MCF 10A (cell line): ENCODE data around the gene NYAP2. TPM values are rescaled to one million over a fixed set of nuclear protein-coding genes. Genes with fewer than 3 reads are reported as not detected.

Source experiments
- BruUV-seq: library from RNA; stranded (reverse); fragments of 400-500 nt; replicated peaks from 2 replicates; lab custom pipeline; 2021; lab: Mats Ljungman, UMichigan
- CTCF ChIA-PET: fragments of 300-600 bp; sonication (Branson Sonifier 250); formaldehyde crosslinking; extraction: SDS; loops from one replicate; lab custom pipeline; 2021; ENCODE audit warnings: antibody characterized with exemption, inconsistent platforms; lab: Yijun Ruan, JAX
- POLR2A ChIA-PET: fragments of 300-600, 350-650 bp; sonication (Branson Sonifier 250); formaldehyde crosslinking; extraction: SDS; loops from one replicate; lab custom pipeline; 2020; ENCODE audit warnings: antibody characterized with exemption, inconsistent platforms; lab: Yijun Ruan, JAX
- DNase-seq: peaks from one replicate; pipeline ENCODE4 v3.0.0-alpha.2; 2018; ENCODE audit not compliant: unreplicated experiment
- H3K27ac Mint-ChIP-seq: one replicate; pipeline ENCODE4 v1.8.0; 2022; ENCODE audit warnings: mild to moderate bottlenecking, low read depth, mixed read lengths; ENCODE audit not compliant: unreplicated experiment
- H3K27me3 Mint-ChIP-seq: one replicate; pipeline ENCODE4 v1.8.0; 2022; ENCODE audit warnings: mixed read lengths; ENCODE audit not compliant: insufficient read depth, unreplicated experiment
- H3K36me3 Mint-ChIP-seq: one replicate; pipeline ENCODE4 v1.8.0; 2022; ENCODE audit warnings: mild to moderate bottlenecking, moderate library complexity, mixed read lengths; ENCODE audit not compliant: insufficient read depth, unreplicated experiment
- H3K4me1 Mint-ChIP-seq: one replicate; pipeline ENCODE4 v1.8.0; 2022; ENCODE audit warnings: mixed read lengths; ENCODE audit not compliant: insufficient read depth, unreplicated experiment
- H3K4me3 Mint-ChIP-seq: one replicate; pipeline ENCODE4 v1.8.0; 2022; ENCODE audit warnings: mild to moderate bottlenecking, moderate library complexity, mixed read lengths; ENCODE audit not compliant: unreplicated experiment
- H3K9me3 Mint-ChIP-seq: one replicate; pipeline ENCODE4 v1.8.0; 2022; ENCODE audit warnings: mixed read lengths; ENCODE audit not compliant: unreplicated experiment
- intact Hi-C: fragments of 100-400 bp; cut with micrococcal nuclease; formaldehyde crosslinking; loops from 2 replicates; pipeline ENCODE4 v1.14.1; 2022
- total RNA-seq: library from RNA; stranded (reverse); gene quantifications from 2 replicates; pipeline ENCODE4 v1.2.3, GENCODE V29; 2022
- TF ChIP-seq, protein P1 (sequence below): fragments of 200-600 bp; IDR thresholded peaks from one replicate; pipeline ENCODE4 v1.8.0; 2022; ENCODE audit warnings: antibody characterized with exemption, mild to moderate bottlenecking; ENCODE audit not compliant: unreplicated experiment

NYAP2 gene
- total RNA-seq, 1 experiment from 2014 or later = not detected

DNA sequence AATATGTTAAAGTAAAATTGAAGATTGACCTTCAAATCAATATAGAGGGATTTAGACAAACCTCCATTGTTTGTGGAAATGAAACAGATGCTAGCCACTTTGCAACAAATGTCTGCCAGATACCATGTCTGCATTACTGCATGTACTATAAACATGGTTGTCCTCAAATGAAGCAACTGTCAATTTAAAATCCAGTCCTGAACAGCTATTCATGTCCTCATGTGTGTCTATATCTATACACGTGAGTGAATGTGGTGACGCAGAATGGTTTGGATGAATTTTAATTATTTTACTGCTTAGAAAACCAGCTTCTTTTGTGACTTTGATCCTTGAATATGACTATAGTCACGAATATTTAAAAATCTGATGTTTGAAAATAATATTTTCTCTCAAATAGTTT lies 71.5 kb downstream of the NYAP2 start:
- H3K27me3 Mint-ChIP-seq = no peaks in the 10 kb centered on the region
- BruUV-seq = no TSS peak
- intact Hi-C loops = no loop called here
- no peak overlapping the region for H3K4me3 Mint-ChIP-seq
- no peaks in the 10 kb centered on the region for H3K4me1 Mint-ChIP-seq
- TF ChIP-seq, protein P1, sequence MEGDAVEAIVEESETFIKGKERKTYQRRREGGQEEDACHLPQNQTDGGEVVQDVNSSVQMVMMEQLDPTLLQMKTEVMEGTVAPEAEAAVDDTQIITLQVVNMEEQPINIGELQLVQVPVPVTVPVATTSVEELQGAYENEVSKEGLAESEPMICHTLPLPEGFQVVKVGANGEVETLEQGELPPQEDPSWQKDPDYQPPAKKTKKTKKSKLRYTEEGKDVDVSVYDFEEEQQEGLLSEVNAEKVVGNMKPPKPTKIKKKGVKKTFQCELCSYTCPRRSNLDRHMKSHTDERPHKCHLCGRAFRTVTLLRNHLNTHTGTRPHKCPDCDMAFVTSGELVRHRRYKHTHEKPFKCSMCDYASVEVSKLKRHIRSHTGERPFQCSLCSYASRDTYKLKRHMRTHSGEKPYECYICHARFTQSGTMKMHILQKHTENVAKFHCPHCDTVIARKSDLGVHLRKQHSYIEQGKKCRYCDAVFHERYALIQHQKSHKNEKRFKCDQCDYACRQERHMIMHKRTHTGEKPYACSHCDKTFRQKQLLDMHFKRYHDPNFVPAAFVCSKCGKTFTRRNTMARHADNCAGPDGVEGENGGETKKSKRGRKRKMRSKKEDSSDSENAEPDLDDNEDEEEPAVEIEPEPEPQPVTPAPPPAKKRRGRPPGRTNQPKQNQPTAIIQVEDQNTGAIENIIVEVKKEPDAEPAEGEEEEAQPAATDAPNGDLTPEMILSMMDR = no peak
- H3K36me3 Mint-ChIP-seq = no peaks in the 10 kb centered on the region
- H3K27ac Mint-ChIP-seq = no peak overlapping the region
- H3K9me3 Mint-ChIP-seq = no peaks in the 10 kb centered on the region
- CTCF ChIA-PET = no interaction called here
- POLR2A ChIA-PET = no interaction called here
- DNase-seq = no peak

DNA sequence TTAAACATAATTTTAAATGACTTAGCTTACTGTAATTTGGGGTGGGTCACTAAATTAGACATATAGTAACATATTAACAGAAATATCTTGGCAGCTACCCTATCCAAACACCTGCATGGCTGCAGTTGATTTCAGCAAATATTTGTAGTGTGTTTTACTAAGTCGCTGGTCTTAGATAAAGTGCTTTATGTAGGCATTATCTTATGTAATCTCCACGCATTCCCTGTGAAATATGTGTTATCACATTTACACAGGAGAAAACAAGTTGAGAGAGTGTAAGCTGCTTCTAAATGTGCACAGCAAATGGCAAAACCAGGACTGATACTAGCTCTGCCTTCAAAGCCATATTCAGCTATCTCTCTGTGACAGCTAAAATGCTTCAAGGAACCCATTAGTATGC lies 72.0 kb downstream of the NYAP2 start:
- Mint-ChIP-seq H3K4me1 (no peaks in the 10 kb centered on the region), H3K4me3 (no peak overlapping the region), H3K27me3 (no peaks in the 10 kb centered on the region), H3K9me3 (no peaks in the 10 kb centered on the region), H3K36me3 (no peaks in the 10 kb centered on the region), H3K27ac (no peak overlapping the region)
- TF ChIP-seq, protein P1 = no peak
- no TSS peak for BruUV-seq
- DNase-seq = no peak
- ChIA-PET CTCF (no interaction called here), POLR2A (no interaction called here)
- intact Hi-C loops = no loop called here

DNA sequence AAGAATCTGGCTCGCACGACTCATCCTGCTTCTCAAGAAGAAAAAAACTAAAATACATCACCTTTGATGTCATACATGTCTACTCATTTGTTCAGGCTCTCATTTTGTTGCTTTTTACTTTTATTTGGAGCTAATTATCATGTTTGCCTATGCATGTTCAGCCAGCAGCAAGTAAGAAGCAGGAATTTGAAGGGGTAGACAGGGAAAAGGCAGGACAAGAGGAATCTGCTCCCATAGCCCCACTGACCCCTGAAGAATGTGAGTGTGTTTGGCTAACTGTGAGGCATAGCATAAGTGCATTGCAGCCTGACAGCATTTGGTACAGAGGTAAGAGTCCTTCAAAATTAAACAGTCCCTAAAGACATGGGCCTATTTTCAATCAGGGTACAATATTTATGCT lies 72.7 kb downstream of the NYAP2 start:
- Mint-ChIP-seq H3K4me1 (no peaks in the 10 kb centered on the region), H3K9me3 (no peaks in the 10 kb centered on the region), H3K36me3 (no peaks in the 10 kb centered on the region), H3K4me3 (no peak overlapping the region), H3K27me3 (no peaks in the 10 kb centered on the region), H3K27ac (no peak overlapping the region)
- intact Hi-C loops = no loop called here
- DNase-seq = no peak
- BruUV-seq = no TSS peak
- TF ChIP-seq, protein P1 = no peak
- ChIA-PET CTCF (no interaction called here), POLR2A (no interaction called here)

GRCh38 chr2:225479386-225479785 lies 79.9 kb downstream of the NYAP2 start:
- DNase-seq = no peak
- POLR2A ChIA-PET = no interaction called here
- CTCF ChIA-PET = interaction anchor here (0.5 kb wide), 1 partner anchor 331 kb away, joined by 3 read pairs; no protein-coding TSS in a partner anchor
- Mint-ChIP-seq H3K36me3 (no peaks in the 10 kb centered on the region), H3K27me3 (peaks cover 28% of the 10 kb centered on the region), H3K27ac (no peak overlapping the region), H3K4me3 (no peak overlapping the region), H3K9me3 (no peaks in the 10 kb centered on the region), H3K4me1 (no peaks in the 10 kb centered on the region)
- no TSS peak for BruUV-seq
- TF ChIP-seq, protein P1 = no peak
- intact Hi-C loops = no loop called here
